HFFc6 (cell line): Measurements from ENCODE around the gene LRSAM1. TPM values are rescaled to one million over a fixed set of nuclear protein-coding genes. Genes with fewer than 3 reads are reported as not detected.
A peak's percentile ranks its signal among the peaks of the same experiment; 100 is the strongest.

Experiments used
- DNase-seq: peaks from one replicate; pipeline ENCODE4 v3.0.0-alpha.2; 2018
- H3K27ac Mint-ChIP-seq: 2 replicates; pipeline ENCODE4 v1.8.0; 2020; ENCODE audit warnings: mild to moderate bottlenecking, mixed read lengths
- H3K27me3 Mint-ChIP-seq: 2 replicates; pipeline ENCODE4 v1.8.0; 2021; ENCODE audit warnings: mild to moderate bottlenecking, moderate library complexity, mixed read lengths; ENCODE audit not compliant: insufficient read depth
- H3K36me3 Mint-ChIP-seq: 2 replicates; pipeline ENCODE4 v1.8.0; 2021; ENCODE audit warnings: low read depth, mixed read lengths
- H3K4me1 Mint-ChIP-seq: 2 replicates; pipeline ENCODE4 v1.8.0; 2020; ENCODE audit warnings: low read depth, mixed read lengths
- H3K4me3 Mint-ChIP-seq: 2 replicates; pipeline ENCODE4 v1.8.0; 2020; ENCODE audit warnings: mild to moderate bottlenecking, moderate library complexity, mixed read lengths
- H3K9me3 Mint-ChIP-seq: 2 replicates; pipeline ENCODE4 v1.8.0; 2020; ENCODE audit warnings: mild to moderate bottlenecking, mixed read lengths
- CTCF ChIP-seq: fragments of 200-600 bp; sonication (generic); IDR thresholded peaks from 2 replicates; pipeline ENCODE4 v1.5.0; 2021; ENCODE audit warnings: antibody characterized with exemption, mild to moderate bottlenecking
- total RNA-seq, 6 experiments: library from RNA; stranded (reverse); fragmentation: NEBNext Ultra II Directional; extraction: Animal tissue kit (Norgen Biotek cat#: 25700); gene quantifications; 2 replicates in 1 of 6; 3 replicates in 5 of 6; pipeline ENCODE4 v1.2.3, GENCODE V29; 2021

LRSAM1 gene
- total RNA-seq, 6 experiments from 2014 or later, result 12.1 to 15.9 (median 13.4) TPM

- Mint-ChIP-seq H3K27ac (peak overlapping the region; percentile 94), H3K36me3 (peaks cover 82% of the 10 kb centered on the region), H3K27me3 (peaks cover 35% of the 10 kb centered on the region), H3K9me3 (peaks cover 74% of the 10 kb centered on the region), H3K4me3 (peak overlapping the region; percentile 97), H3K4me1 (peaks cover 51% of the 10 kb centered on the region)
- no peak; the same call in 1 of the 2 replicates for TF ChIP-seq CTCF
- peak; percentile 6 for DNase-seq
Measured at GRCh38 chr9:127447416-127448111, 3.7 kb upstream of the LRSAM1 start.

GRCh38 chr9:127448112-127448805 lies 3.1 kb upstream of the LRSAM1 start:
- H3K36me3 Mint-ChIP-seq, result peaks cover 77% of the 10 kb centered on the region
- TF ChIP-seq CTCF, result no peak
- H3K4me3 Mint-ChIP-seq, result peak overlapping the region; percentile 97
- H3K9me3 Mint-ChIP-seq, result peaks cover 74% of the 10 kb centered on the region
- peak overlapping the region; percentile 94 for H3K27ac Mint-ChIP-seq
- peaks cover 54% of the 10 kb centered on the region for H3K4me1 Mint-ChIP-seq
- DNase-seq, result no peak
- peaks cover 35% of the 10 kb centered on the region for H3K27me3 Mint-ChIP-seq

GRCh38 chr9:127449332-127449966 lies 1.9 kb upstream of the LRSAM1 start:
- DNase-seq, result no peak
- H3K9me3 Mint-ChIP-seq, result peaks cover 62% of the 10 kb centered on the region
- H3K27me3 Mint-ChIP-seq, result peaks cover 30% of the 10 kb centered on the region
- TF ChIP-seq CTCF, result no peak
- peak overlapping the region; percentile 94 for H3K27ac Mint-ChIP-seq
- H3K36me3 Mint-ChIP-seq, result peaks cover 74% of the 10 kb centered on the region
- peak overlapping the region; percentile 97 for H3K4me3 Mint-ChIP-seq
- peaks cover 47% of the 10 kb centered on the region for H3K4me1 Mint-ChIP-seq

GRCh38 chr9:127450243-127450760 lies 1.0 kb upstream of the LRSAM1 start:
- DNase-seq, result peak; percentile 10
- H3K9me3 Mint-ChIP-seq, result peaks cover 54% of the 10 kb centered on the region
- H3K4me1 Mint-ChIP-seq, result peaks cover 46% of the 10 kb centered on the region
- H3K27ac Mint-ChIP-seq, result peak overlapping the region; percentile 94
- H3K36me3 Mint-ChIP-seq, result peaks cover 71% of the 10 kb centered on the region
- TF ChIP-seq CTCF, result no peak
- H3K27me3 Mint-ChIP-seq, result peaks cover 27% of the 10 kb centered on the region
- H3K4me3 Mint-ChIP-seq, result peak overlapping the region; percentile 97

- no peak for DNase-seq
- Mint-ChIP-seq H3K9me3 (peaks cover 41% of the 10 kb centered on the region), H3K36me3 (peaks cover 59% of the 10 kb centered on the region), H3K4me3 (peak overlapping the region; percentile 97), H3K4me1 (peaks cover 44% of the 10 kb centered on the region), H3K27ac (peak overlapping the region; percentile 94), H3K27me3 (peaks cover 26% of the 10 kb centered on the region)
- no peak for TF ChIP-seq CTCF
Measured at GRCh38 chr9:127451608-127451857, 223 bp downstream of the LRSAM1 start.
